ENCODE data around the gene IFNGR2.
A peak's percentile ranks its signal among the peaks of the same experiment; 100 is the strongest.
"Not testable (repeated sequence)": the region's sequence is repeated elsewhere in the genome, so short reads cannot be mapped to it uniquely, and the experiment has no call there.

IFNGR2 gene, protein sequence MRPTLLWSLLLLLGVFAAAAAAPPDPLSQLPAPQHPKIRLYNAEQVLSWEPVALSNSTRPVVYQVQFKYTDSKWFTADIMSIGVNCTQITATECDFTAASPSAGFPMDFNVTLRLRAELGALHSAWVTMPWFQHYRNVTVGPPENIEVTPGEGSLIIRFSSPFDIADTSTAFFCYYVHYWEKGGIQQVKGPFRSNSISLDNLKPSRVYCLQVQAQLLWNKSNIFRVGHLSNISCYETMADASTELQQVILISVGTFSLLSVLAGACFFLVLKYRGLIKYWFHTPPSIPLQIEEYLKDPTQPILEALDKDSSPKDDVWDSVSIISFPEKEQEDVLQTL
- long read RNA-seq, donor 1, transcript IFNGR2-201 (7 exons, 2,221 nt), result major isoform, 52 of 141 reads
- long read RNA-seq, donor 1, partial matches to known transcripts, result 79 of 141 reads
- long read RNA-seq, donor 1, other reads (novel, unspliced or antisense), result 8 of 141 reads
- long read RNA-seq, donor 2, transcript IFNGR2-201 (7 exons, 2,221 nt), result major isoform, 21 of 41 reads
- long read RNA-seq, donor 2, partial matches to known transcripts, result 17 of 41 reads
- long read RNA-seq, donor 2, other reads (novel, unspliced or antisense), result 0 of 41 reads
- long read RNA-seq, donor 3, transcript IFNGR2-201 (7 exons, 2,221 nt), result major isoform, 14 of 34 reads
- long read RNA-seq, donor 3, partial matches to known transcripts, result 5 of 34 reads
- long read RNA-seq, donor 3, other reads (novel, unspliced or antisense), result 14 of 34 reads
- long read RNA-seq, donor 4, transcript IFNGR2-201 (7 exons, 2,221 nt), result major isoform, 23 of 23 reads
- long read RNA-seq, donor 4, partial matches to known transcripts, result 0 of 23 reads
- long read RNA-seq, donor 4, other reads (novel, unspliced or antisense), result 0 of 23 reads
- long read RNA-seq, donor 5, transcript IFNGR2-201 (7 exons, 2,221 nt), result major isoform, 33 of 229 reads
- long read RNA-seq, donor 5, partial matches to known transcripts, result 187 of 229 reads
- long read RNA-seq, donor 5, other reads (novel, unspliced or antisense), result 8 of 229 reads
- long read RNA-seq, donor 6, transcript IFNGR2-201 (7 exons, 2,221 nt), result major isoform, 14 of 132 reads
- long read RNA-seq, donor 6, partial matches to known transcripts, result 117 of 132 reads
- long read RNA-seq, donor 6, other reads (novel, unspliced or antisense), result 0 of 132 reads
- long read RNA-seq, donor 7, transcript IFNGR2-201 (7 exons, 2,221 nt), result major isoform, 37 of 261 reads
- long read RNA-seq, donor 7, partial matches to known transcripts, result 210 of 261 reads
- long read RNA-seq, donor 7, other reads (novel, unspliced or antisense), result 14 of 261 reads
- long read RNA-seq, donor 8, transcript IFNGR2-201 (7 exons, 2,221 nt), result major isoform, 40 of 99 reads
- long read RNA-seq, donor 8, partial matches to known transcripts, result 53 of 99 reads
- long read RNA-seq, donor 8, other reads (novel, unspliced or antisense), result 5 of 99 reads

DNA sequence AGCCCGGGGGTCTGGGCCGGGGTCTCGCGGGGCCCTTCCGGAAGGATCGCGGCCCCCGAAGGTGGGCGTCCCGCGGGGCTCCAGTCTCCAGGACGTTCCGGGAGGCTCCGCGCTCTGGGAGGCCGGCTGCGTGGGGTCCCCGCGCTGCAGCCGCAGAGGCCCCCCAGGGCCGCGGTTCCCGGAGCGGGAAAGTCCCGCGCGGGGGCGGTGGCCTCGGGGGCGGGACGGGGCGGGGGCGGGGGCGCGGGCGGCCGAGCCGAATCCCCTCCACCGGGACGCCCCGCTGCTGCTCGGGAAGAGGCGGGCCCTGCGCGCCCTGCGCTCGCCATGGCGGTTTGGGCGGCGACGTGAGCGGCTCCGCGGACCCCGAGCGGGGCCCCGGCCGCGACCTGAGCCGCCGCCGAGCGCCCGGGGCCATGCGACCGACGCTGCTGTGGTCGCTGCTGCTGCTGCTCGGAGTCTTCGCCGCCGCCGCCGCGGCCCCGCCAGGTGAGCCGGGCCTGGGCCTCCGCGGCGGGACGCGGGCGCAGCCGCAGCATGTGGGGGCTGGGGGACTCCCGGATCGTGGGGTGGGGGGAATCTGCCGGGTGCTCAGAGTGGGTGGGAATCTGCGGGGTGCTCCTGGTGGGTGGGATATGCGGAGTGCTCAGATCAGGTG is at the start of gene IFNGR2:
TSS of gene IFNGR2 (plus strand) at position 286 of the 658 bp plus-strand sequence. CDS start at position 417, 131 bp downstream.
- no peak for DNase-seq

DNA sequence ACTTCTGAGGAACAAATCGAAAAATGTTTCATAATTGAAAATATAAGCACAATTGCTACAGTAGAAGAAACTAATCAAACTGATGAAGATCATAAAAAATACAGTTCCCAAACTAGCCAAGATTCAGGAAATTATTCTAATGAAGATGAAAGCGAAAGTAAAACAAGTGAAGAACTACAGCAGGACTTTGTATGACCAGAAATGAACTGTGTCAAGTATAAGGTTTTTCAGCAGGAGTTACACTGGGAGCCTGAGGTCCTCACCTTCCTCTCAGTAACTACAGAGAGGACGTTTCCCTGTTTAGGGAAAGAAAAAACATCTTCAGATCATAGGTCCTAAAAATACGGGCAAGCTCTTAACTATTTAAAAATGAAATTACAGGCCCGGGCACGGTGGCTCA is 47.9 kb upstream of the IFNGR2 start:
- no peak for DNase-seq

DNA sequence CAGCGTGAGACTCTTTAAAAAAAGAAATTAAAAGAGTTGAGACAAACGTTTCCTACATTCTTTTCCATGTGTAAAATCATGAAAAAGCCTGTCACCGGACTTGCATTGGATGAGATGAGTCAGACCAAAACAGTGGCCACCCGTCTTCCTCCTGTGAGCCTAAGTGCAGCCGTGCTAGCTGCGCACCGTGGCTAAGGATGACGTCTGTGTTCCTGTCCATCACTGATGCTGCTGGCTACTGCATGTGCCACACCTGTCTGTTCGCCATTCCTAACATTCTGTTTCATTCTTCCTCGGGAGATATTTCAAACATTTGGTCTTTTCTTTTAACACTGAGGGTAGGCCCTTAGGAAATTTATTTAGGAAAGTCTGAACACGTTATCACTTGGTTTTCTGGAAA is 47.2 kb upstream of the IFNGR2 start:
- no peak for DNase-seq

DNA sequence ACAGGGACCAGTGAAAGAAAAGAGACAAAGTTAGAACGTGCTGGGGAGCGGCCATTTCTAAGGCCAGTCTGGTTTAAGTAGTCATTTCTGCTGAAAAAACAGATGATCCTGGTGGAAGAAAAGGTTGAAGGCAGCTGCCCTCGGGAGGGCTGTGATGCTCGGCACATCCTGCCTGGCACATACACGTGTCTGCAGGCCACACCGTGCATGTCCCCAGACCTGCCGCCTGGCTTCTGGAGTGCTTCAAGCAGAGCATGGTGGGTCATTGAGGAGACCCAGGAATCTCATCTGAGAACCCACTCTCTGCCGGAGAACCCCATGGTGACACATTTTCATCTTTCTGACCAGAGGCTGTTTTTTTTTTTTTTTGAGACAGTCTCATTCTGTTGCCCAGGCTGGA is 46.0 kb upstream of the IFNGR2 start:
- no peak for DNase-seq

DNA sequence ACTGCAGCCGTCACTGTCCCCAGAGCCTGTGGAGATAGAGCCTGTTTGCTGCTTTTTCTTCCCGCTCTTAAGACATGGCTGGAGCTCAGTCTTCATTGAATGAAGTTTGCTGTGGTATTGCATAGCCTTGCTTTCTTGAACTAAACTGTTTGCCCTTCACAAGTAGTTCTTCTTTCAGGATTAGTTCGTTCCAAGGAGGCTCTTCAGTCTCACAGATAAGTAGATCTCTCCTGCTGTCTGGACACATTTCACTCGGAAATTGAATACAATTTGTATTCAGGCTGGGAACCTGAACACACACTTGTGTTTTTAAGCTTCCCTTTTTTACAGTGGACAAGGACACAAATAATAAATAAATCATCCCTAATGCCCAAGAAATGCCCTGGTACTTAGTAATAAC is 43.8 kb upstream of the IFNGR2 start:
- DNase-seq, result no peak

DNA sequence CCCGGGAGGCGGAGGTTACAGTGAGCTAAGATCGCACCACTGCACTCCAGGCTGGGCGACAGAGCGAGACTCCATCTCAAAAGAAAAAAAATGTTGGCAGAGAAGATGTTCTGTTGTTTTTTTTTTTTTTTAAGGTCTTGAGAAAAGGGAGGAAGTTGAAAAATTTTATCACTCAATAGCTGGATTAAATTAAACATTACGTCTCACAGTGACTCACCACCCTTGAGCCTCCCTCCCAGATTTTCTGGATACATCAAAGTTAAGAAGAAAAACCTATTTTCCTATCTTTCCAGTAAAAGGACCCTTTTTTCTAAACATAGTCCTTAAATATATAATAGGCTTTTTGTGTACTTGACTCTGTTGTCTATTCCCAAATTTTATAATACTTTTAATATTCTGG is 42.9 kb upstream of the IFNGR2 start:
- DNase-seq, result no peak

DNA sequence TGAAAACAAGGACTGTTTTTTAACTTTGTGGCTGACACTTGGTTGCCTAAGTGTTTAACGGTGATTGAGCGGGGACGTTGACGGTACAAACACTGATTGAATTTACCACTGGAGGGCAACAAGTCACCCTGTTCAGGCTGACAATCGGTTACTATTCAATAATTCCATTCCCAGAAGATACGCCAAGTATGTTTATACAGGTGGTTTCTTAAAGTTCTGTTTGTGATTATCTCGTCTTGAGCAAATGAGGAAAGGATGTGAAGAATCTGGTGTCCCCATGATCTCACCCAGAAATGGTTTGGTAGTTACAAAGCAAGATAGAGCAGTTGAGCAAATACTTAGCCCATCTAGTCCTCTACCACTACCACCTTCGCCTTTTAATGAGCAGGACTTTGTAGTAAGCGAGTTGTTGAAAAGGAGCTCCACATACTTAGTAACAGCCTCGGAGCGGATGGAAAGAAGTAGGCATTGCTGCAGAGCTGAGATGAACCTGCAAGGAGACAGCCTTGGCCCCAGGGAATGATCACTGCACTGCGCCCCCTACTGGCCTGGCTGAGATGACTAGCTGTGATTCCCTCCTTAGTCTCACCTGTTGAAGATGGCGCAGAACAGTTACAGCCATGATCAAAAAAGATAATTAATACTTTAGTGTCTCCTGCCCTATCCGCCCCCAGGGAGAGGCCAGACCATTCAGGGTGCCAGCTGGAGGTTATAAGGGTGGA is 42.2 kb upstream of the IFNGR2 start:
- peak; percentile 57 for DNase-seq

DNA sequence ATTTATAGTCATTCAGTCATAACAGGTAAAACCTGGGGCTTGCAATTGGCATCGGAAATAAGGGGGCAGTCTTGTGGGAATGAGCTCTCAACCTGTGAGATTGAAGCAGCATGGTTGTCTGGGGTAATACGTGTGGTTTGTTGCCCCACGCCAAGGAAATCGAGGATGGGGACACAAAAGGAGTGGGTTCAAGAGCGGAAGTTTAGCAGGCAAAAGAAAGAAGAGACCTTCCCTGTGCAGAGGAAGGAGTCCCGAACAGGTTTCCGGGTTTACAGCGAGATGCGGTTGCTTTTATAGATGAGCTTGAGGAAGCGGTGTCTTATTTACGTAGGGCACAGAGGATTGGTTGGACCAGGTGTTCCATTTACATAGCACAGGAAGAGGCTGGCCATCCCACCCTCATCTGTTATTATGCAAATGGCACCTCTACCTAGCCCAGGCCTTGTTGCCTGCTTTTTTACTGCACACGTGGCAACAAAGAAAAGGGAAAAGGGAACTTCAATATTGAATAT is 41.1 kb upstream of the IFNGR2 start:
- peak; percentile 39 for DNase-seq

DNA sequence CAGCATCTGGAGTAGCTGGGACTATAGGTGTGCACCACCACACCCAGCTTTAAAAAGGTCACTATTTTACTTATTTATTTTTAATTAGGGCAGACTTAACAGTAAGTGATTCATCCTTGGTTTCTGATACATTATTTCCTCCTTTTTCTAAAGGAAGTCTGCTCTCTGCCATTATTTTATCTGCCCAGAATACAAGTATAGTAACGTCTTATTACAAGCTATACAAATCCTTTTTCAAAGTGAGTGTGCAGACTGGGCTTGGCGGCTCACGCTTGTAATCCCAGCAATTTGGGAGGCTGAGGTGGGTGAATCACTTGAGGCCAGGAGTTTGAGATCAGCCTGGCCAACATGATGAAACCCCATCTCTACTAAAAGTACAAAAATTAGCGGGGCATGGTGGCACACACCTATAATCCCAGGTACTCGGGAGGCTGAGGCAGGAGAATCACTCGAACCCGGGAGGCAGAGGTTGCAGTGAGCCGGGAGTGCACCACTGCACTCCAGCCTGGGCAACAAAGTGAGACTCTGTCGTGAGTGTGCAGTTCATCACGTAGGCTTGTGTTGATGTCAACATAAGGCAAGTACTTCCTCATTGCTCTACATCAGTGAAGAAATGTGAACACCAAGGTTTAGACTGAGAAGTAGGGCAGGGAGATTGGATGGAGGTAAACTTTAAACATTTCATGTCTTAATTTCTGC is 39.2 kb upstream of the IFNGR2 start:
- not testable (repeated sequence) for DNase-seq

DNA sequence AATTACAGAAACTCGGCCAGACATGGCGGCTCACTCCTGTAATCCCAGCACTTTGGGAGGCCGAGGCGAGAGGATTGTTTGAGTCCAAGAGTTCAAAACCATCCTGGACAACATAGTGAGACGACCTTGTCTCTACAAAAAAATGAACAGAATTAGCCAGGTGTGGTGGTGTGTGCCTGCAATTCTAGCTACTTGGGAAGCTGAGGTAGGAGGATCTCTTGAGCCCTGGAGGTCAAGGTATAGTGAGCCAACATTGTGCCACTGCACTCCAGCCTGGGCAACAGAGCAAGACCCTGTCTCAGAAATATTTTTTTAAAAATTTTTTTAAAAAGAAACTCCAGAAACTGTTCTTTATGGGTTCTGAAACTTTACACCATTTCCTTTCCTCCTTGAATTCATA is 38.4 kb upstream of the IFNGR2 start:
- no peak for DNase-seq

DNA sequence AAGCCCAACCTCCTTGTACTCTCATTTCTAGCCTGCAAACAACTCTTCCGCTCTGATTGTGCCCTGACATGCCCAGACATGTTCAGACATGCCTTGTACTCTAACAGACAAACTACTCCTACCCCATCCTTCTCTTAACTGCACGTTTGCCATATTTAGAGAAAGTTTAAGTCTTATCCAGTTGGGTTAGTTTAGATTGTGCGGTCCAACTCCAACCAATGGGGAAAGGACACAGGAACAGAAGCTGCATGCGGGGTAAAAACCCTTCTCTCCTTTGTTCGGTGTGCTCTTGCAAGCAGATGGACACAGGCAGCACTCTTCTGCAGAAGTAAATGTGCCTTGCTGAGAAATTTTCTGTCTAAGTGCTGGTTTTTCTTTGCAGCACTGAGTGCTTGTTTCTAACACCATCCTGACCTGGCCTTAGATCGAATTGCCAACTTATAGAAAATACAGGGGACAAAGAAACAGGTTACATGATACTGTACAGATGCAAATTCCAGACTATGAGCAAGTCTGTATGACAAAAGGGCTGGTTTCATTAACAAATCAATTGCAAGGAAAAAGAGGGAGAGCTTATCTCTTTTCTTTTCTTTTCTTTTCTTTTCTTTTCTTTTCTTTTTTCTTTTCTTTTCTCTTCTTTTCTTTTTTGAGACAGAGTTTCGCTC is 35.8 kb upstream of the IFNGR2 start:
- no peak for DNase-seq

DNA sequence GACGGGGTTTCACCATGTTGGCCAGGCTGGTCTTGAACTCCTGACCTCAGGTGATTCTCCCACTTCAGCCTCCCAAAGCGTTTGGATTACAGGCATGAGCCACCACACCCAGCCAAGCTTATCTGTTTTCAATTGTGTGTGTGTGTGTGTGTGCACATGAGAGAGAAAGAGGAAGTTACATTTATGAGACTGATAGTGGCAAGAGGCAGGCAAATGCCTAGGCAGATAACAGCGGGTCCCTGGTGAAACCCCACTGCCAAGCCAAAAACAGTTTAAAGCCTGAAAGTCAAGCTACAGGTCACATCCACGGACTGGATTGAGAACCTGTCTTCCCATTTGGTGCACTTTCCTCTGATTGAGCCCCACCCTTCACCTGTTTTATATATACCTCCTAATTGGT is 35.1 kb upstream of the IFNGR2 start:
- DNase-seq, result no peak

DNA sequence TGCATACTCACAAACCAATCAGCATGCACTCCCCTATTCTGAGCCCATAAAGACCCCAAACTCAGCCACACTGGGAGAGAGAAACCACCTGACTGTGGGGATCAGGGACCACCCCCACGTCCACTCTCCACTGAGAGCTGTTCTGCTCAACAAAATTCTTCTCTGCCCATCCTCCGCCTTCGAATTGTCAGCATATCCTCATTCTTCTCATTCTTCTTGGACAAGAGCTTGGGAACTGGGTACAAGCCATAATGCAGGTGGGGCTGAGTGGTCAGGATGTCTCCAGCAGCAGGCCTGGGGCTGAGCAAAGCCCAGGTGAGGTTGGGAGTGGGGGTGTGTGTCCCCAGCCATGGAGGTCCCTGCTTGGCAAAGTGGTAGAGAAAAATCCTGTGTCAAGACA is 34.6 kb upstream of the IFNGR2 start:
- no peak for DNase-seq

DNA sequence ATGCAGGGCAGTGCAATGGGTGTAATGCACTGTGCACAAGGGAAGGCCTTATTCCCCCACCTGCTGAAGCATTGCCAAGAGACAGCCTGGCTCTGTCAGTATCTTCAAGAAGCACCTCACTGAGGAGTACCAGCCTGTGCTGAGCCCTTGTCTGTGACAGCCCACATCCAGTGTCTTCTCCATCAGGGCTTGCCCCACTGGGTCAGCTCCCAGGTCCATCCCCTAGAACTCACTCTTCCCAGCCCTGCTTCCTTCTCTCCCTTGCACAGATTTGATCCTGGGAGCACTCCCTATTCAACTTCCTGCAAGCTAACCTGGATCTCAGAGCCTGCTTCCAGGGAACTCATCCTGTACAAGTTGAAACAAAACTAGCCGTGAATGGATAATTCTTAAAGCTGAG is 33.6 kb upstream of the IFNGR2 start:
- no peak for DNase-seq

DNA sequence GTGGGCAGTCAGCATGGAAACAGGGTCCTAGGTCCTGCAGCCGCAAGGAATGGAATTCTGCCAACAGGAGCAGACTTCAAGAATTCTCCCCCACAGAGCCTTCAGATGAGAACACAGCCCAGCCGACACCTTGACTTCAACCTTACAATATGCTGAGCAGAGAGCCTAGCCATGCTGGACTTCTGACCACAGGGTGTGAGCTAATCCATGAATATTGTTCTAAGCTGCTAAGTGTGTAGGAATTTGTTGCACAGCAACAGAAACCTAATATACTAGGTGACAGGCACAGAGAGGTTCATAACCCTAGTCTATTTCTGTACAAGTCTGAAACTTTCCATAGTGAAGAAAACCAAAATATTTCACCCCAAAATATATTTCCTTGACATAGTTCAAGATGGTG is 32.9 kb upstream of the IFNGR2 start:
- no peak for DNase-seq

DNA sequence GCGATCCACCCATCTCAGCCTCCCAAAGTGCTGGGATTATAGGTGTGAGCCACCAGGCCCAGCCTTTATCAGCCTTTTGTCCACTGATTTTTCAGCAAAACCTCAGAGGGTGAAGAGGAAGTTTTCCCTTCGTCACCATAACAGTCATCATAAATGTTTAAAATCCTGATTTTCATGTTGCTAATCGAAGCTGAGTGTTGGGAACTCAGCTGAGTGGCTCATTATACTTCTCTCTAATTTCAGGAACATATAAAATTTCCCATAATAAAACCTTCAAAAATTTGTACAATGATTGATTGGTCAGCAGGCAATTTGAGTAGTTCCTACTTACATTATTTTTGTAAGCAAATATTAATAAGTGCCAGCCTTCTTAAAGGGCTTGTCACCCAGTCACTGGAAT is 31.8 kb upstream of the IFNGR2 start:
- DNase-seq, result no peak

DNA sequence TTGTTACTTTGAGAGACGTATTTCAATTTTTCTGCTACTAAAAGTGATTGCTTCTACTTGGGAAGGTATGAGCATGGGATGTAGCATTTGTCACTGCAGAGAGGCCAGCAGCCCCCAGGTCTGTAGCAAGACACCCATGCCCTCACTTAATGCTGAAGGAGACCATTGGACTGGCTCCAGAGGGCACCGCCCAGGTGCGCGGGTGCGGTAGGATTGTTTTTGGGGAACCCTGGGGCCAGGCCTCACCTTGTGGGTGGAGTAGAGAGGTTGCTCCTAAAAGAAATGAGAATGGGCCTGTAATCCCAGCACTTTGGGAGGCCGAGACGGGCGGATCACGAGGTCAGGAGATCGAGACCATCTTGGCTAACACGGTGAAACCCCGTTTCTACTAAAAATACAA is 30.6 kb upstream of the IFNGR2 start:
- no peak for DNase-seq

DNA sequence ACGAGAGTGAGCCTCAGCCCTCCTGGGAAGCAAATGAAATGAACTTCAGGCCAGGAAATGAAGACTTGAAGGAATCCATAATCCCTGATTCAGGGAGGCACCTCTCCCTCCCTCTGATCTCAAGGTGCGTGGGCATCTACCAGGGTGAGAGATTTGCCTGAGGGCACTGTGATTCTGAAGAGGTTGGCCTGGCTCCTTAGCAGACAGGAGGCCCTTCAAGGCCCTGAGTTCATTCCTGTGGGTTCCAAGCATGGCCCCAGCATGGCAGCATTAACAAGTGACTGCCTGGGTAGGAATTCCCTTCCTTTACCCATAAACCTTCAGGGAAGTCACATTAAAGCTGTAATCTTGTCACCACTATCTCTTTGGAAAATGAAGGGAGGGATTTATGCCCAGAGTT is 29.8 kb upstream of the IFNGR2 start:
- DNase-seq, result no peak

DNA sequence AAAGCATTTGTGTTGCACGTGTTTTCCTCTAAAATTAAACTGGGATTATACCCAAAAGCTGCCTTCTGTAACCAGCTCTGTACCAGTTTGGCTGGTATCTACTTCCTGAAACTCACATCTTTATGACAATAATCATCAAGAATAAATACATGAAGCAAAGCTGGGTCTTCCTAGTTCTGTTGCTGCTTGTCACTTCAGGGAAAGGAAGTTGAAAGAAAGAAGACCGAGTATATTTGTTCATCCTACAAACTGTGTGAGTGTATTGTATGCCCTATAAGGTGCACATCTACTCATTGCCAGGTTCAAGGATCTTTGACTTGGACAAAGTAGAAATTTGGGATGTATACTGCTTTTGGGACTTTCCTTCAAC is 29.1 kb upstream of the IFNGR2 start:
- no peak for DNase-seq

Measured in right kidney (tissue), 9 donors.